NCI-H526 (cell line): ENCODE measurements around the gene GNMT.

Experiments used
- DNase-seq, 2 experiments: peaks; one replicate each; lab custom pipeline; 2025; lab: John Stamatoyannopoulos, UW

The GNMT gene

DNA sequence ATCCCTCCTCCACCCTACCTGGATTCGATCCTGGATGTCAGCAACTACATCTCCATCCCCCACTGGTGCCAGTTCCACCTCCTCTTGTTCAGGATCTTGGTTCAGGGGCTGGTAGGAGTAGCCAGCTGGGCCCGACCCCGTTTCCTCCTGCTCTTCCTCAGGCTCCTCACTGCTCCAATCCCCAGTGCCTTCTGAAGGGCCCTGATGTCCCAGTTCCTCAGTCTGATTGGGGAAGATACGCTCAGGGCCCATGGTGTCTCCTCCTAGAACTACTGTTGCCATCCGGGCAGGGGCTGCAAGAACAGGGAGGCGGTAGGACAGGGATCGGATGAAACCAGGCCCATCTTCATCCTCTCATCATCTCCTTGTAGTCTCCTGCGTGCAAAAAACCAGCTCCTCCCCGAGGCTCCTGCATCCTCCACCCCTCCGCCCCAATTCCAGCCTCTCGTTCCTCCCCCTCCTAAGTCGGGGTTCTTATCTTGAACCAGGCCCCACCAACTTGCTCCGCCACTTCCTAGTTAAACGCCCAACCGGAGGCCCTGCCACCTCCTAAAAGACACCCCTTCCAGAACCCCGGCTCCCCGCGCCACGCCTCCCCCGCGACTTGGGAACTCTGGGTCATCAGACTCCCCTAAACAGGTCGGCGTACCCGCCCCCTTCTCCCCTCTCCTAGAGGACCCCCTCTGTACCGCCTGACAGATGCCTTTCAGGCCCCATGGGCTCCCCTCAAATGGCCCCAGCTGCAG is 52.7 kb downstream of the GNMT start:
- peak in 1 of 2 experiments; percentile 39 for DNase-seq
